CD4-positive, alpha-beta T cell treated with Interleukin-4 for 4 hours (primary cell): ENCODE results near the gene PTPRN2.

ENCODE experiments used
- DNase-seq: peaks from one replicate; pipeline ENCODE4 v3.0.0-alpha.2; 2020

The PTPRN2 gene

DNA sequence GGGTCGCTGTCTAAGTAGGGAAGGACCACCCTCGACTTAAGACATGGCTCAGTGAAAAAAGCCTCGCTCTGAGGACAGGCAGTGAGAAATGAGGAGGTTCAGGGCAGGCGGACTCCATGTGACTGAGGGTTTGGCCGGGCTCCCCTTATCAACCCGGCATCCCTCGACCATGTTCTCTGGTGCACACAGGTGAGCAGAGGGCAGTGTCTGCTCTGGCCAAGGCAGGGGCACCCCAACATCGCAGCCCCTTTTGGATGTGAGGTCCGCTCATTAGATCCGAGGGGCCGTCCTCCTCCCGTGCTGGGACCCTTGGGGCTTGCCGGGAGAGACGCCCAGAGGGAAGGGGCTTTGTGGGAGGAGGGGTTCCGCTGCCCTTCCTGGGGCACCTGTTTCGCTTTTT, 775.7 kb downstream of the PTPRN2 start:
- DNase-seq: no peak

DNA sequence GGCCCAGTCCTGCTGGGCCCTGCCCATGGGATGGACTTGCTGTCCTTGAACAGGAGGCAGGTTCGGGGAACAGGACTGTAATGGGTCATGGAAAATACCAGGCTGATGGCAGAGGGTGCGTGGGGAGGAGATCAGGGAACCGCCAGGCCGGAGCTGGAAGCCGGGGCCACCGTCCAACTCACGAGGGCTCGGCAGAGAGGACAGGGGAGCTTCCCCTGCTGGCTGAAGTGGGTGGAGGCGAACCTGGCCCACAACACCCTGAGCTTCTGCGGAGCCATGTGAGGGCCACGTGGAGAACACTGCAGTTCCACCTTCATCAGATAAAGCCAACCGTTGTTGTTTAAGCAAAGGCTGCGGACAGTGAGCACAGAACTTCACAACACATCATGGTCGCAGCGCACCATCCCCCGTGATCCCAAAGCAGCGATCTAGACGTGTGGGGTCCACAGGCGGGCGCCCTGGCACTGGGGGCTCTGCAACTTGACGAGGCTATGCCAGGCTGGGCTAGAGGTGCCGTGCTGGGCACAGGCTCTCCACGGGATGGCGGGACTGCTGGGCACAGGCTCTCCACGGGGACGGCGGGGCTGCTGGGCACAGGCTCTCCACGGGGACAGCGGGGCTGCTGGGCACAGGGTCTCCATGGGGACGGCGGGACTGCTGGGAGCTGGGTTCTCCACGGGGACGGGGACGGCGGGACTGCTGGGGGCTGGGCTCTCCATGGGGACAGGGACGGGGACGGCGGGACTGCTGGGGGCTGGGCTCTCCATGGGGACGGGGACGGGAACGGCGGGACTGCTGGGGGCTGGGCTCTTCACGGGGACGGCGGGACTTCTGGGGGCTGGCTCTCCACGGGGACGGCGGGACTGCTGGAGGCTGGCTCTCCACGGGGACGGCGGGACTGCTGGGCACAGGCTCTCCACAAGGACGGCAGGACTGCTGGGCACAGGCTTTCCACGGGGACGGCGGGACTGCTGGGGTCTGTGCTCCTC, 777.5 kb downstream of the PTPRN2 start:
- no peak for DNase-seq

DNA sequence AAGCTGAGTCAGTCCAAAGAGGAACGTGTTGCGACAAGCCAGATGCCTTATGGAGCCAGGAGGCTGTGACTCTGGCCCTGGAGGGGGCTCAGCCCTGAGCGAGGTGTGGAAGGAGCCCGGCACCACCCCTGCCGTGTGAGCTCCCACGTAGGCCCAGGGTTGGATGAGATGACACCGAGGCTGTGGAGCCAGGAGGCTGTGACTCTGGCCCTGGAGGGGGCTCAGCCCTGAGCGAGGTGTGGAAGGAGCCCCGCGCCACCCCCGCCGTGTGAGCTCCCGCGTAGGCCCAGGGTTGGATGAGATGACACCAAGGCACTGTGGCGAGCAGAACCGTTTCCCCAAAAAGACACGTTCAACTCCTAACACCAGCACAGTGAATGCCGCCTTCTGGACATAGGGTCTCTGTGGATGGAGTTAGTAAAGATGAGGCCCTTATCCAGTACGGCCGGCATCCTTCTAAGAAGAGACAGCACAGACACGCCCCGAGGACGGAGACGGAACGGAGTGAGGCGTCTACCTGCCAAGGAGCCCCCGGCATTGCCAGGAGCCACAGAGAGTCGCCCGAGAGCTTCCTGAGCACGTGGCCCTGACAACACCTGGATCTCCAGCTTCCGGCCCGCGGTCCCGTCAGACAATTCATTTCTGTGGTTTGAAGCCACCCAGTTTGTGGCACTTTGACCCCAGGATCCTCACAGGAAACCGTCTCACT, 778.3 kb downstream of the PTPRN2 start:
- no peak for DNase-seq

DNA sequence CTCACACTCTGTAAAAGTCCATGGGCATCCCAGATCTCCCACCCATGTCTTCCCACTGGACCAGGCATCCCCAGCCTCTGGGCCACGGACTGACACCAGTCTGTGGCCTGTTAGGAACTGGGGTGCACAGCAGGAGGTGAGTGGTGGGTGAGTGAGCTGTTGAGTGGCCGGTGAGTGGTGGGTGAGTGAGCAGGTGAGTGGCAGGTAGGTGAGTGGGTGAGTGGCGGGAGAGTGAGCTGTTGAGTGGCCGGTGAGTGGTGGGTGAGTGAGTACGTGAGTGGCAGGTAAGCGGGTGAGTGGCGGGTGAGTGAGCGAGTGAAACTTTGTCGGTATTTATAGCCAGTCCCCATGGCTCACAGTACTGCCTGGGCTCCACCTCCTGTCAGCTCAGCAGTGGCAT, 779.6 kb downstream of the PTPRN2 start:
- no peak for DNase-seq

DNA sequence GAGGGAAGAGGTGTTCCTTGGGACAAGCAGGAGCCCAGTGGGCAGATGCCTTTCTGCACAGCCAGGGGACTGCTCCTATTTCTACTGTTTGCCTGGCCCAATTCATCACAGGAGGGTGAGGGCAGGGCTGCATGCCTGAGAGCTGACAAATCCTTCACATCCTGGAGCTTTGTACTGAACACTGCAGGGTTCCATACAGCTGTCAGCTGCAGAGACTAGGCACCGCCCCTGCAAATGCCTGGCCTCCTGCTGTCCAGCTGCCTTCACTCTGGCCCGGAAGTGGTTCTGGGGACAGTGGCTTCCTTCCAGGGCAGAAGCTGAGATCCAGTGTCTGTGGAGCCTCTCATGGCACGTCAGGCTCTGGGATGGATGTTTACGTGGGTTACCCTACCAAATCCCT, 780.1 kb downstream of the PTPRN2 start:
- no peak for DNase-seq

DNA sequence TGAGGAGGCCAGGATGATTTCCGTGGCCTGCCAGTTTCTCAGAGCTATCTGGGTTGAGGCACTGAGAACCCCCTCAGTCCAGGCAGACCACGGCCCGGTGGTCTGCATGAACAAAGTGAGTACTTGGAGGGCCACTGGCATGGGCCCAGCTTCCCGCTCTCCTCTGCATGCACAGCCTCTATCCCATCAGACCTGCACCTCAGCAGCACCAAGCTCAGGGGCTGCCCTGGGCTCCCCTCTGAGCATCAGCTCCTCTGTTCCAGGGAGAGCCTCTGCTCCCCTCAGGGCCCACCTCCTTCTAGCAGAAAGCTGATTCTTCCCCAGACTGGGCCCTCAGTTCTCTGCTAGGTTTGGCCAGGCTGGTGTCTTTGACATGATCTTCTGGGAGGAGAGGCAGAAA, 780.9 kb downstream of the PTPRN2 start:
- no peak for DNase-seq

DNA sequence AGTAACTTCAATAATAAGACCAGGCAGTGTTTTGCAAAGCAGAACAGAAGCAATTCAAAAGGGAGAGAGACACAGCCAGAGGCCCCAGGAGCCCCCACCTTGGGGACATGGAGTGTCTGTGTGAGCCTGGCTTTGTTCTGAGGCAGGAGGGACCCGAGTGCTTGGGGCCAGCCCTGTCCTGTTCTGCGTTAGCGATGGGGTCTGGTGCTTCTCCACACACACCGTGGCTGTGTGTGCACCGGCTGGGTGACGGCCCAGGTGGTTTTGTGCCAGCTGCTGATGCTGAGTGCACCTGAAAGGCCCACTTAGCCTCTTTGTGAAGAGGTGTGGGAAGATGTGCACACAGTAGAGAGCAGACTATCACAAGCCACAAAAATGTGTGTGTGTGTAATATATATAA, 781.9 kb downstream of the PTPRN2 start:
- DNase-seq: no peak

DNA sequence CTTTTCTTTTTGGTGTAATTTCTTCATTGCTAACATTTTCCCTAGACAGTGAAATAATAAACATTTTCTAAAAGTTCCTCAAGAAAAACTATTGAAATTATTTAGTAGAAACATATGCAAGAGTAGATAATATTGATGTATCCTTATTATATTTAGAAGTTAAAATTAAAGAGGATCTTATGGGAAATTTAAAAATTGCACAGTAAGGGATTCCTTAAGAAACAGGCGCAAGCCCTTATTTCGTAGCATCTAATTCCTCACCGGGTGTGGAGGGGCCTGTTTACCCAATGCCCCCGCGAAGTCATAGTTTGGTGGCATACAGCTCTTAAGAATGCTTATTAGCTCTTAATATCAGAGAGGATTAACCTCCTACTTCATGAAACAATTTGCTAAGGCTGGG, 783.7 kb downstream of the PTPRN2 start:
- no peak for DNase-seq

DNA sequence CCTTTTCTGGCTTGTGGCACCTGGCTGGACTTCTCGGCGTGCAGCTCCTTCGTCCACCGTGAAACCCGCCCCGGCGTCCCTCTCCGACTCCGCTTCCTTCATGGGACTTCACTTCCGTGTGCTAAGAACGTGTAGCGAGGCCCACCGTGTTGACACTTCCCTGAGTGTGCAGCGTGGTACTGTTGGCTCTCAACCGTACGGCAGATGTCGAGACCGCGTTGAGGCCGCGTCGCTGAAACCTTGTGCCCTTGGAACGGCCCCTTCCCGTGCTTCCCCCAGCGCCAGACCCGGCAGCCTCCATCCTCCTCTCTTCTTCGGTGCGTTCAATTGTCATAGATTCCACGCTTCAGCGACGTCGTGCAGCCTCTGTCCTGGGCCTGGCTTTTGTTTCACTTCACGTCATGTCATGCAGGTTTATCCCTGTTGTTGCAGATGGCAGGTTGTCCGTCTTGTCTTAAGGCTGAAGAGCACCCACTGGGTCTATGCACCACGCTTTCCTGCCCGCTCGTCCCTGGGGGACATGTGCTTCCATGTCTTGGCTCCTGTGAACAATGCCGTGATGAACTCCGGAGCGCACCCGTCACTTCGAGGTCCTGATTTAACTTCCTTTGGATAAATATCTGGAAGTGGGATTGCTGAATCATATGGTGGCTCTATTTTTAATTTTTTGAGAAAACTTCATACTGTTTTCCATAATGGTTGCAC, 785.5 kb downstream of the PTPRN2 start:
- DNase-seq: no peak

DNA sequence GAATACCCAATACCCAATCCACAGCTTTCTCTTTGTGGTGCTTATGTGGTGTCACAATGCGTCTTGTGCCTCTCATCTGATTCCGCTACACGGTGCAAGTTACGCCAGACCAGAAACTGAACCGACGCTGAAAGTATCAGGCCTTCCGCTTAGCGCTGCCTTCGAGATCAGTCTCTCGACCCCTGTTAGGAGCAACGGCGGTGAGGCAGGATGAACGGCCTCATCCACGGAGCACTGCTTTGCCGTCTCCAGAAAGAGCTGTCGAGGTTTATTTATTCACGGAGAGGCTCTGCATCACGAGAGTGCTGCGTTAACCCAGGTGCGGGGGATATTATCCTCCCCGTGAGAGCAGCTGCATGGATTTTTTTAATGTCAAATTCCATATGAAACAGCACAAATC, 786.5 kb downstream of the PTPRN2 start:
- no peak for DNase-seq

DNA sequence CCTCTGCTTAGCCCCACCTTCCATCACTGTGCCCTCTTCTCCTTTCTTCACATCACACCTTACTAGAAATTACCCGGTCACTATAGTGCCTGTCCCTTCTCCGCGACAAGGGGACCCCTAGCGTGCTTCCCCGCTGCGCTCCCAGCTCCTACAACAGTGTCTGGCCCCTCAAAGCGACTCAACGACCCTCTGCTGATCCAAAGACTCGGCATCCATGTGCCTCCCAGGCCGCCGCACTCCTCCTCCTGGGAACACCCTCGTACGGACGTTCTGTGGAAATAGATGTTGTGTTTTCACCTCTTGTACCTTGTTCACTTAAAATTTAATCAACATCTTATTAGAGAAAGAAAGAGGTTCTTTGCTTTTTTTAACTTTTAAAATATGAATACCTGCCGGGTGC, 787.3 kb downstream of the PTPRN2 start:
- no peak for DNase-seq

DNA sequence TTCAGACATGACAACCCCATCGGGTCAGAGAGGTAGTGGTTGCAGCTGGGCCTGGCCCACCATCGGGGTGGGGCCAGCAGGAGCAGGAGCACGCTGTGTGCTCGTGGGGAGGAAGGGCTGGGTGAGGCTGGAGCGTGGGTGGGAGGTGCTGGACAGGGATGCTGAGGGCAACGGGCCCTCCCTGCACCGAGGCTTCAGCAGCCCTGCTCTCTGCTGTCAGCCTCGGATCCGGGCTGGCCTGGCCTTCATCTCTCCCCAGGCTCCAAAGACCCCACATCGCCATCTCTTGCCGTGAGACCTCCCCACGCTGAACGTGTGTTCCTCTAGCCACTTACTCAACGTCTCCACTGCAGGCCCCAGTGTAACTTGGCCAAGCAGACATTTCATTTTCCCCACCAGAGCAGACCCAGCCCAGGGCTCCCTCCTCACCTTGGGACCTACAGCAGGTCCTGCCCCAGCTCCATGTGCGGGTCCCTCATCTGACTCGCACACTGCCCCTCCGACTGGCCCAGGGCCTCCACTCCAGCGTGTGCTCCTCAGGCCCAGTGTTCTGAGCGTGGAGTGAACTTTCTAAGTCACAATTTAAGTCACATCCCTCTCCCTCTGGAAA, 788.4 kb downstream of the PTPRN2 start:
- no peak for DNase-seq

DNA sequence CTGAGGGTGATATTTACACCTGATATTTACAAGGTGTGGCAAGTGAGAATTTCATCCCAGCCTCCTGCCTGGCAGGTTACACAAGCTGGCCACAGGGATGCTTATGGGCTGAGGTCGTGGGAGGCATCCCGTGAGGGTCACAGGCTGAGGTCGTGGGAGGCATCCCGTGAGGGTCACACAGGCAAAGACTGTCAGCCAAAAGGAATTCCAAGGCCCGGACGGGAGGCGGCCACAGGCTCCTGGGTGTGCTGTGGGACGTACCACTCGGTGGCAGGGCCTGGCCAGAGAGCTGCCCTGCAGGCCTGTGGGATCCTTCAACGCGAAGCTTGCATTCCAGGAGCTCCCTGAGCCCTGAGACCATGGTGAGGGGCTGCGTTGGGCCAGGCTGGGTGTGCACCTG, 790.3 kb downstream of the PTPRN2 start:
- DNase-seq: no peak

DNA sequence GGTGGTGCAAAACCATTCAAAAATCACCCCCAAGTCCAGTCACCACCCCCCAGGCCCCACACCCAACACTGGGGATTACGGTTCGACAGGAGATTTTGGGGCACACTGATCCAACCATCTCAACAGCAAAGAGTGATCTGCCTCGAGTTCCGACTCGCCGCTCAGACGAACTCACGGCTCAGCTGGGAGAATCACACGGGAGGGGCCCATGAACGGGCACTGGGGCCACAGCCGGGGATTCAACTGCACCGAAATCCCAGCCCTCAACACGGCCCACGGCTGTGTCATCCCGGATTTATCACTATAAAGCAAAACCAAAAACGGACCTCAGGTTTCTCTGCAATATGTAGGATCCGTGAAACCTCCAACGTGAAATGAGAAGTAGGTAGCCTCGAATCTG, 790.8 kb downstream of the PTPRN2 start:
- no peak for DNase-seq

DNA sequence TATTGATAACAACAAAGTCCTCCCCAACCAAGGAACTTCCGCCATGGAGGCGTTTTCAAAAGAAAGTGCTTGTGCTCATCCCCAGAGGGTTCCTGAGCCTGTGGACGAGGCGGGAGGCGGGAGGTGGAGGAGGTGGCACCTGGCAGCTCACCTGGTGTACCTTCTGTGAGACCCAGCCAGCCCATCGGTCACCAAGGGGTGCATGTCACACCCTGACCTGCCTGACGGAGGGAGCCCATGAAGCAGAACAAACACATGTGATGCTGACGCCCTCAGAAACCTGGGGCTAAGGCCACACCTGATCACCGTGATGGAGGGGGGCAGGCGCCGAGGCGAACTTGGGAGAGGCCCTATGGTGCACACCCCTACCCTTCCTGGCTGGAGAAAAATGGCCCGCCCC, 792.0 kb downstream of the PTPRN2 start:
- no peak for DNase-seq

DNA sequence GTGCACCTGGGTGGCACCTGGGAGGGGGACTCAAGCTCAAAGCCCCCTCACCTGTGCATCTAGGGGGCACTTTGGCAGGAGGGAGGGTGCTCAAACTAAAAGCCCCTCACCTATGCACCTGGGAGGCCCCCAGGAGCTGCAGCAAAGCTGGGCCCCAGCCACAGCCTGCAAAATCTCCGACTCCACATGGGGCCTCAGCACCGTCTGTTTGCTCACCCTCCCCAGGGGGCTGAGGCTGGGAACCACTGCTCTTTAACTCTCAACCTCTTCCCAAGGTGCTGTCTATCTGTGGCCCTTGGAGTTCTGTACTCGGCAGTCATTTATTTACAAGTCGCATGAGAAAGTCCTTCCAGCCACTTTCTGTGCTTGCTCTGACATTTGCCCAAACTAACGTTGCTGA, 792.4 kb downstream of the PTPRN2 start:
- no peak for DNase-seq

DNA sequence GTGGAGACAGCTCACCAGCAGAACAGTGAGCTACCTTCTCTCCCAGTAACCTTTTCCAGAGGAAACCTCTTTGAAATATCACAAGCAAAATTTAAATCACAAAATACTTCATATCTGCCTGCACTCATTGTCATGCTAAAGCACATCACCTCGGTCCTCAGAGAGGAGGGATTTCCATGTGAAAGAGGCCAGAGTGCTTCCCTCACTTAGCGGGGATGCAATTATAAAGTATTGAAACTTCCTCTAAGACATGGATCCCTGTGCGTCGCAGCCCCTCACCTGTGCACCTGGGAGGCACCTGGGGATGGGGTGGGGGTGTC, 792.9 kb downstream of the PTPRN2 start:
- no peak for DNase-seq

DNA sequence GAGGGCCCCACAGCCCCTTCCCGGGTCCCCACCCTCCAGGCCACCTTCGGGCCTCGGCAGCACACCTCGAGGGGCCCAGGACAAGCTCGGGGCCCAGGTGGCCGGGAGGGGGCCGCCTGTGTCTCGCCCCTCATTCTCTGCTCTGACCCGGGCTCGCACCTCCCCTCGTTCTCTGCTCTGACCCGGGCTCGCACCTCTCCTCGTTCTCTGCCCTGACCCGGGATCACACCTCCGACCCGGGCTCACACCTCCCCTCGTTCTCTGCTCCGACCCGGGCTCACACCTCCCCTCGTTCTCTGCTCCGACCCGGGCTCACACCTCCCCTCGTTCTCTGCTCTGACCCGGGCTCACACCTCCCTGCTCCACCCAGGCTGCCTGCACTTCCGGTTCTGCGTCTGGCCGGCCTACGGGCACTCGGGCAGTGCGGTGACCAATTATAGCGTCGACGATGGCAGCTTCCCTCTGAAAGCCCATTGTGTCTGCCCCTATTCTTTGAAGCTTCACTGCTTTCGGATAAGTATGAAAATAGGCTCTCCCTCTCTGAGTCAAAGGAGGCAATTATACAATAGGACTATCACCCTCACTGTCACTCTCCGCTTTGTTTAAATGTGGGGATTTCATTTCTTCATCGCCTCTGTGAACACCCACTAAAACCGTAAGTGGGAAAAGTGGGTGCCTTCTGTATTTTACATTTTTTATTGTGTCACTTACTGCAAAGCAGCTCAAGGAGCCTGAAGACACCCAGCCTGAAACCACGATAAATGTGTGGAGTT, 793.5 kb downstream of the PTPRN2 start:
- DNase-seq: no peak

DNA sequence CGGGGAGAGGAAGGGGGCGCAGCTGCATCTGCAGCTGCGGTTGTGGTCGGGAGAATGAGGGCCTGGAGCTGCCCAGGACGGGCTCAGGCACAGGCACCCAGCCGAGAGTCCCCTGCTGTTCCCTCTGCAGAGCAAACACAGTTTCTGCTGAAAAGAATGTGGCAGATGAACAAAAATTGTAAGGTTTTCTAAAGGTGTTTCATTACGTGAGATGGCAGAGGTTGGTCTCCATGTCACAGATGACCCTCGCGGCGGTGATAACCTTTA, 794.6 kb downstream of the PTPRN2 start:
- DNase-seq: no peak

DNA sequence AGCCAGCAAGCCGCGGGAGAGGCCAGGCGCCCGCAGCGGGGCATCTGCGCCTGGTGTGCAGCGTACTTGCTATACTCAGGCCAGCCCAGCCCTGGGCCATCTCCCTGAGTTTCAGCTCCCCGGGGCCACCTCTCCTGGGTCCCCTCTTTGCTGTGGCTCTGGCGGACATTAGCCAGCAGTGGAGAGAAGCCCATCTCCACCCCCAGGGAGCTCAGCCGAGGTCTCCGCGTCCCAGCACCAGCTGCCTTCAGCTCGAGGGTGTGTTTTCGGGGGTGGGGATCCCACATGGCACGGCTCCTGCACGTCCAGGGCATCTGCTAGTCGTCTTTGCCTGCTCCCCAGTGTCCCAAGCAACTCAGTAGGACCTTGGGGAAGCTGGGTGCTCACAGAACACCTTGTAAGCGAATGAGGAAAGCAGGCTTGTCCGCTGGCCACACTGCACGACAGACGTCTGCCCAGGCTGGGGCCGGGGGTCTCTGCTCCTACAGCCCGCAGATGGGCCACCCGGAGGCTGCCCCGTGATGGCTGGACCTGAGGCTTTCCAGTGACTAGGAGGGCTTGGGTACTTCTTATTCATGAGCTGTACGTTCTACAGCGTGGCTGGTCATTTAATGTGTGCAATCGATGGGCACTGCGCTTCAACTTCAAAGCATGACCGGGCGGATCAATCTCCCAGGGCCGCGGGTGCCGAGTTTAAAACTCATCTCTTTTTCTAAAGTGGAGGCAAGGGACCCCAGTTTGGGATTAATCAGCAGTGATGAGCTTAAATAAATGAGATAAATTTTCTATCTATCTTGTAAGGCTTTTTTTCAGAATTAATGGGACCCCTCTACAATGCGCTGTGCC, 795.2 kb downstream of the PTPRN2 start:
- no peak for DNase-seq

DNA sequence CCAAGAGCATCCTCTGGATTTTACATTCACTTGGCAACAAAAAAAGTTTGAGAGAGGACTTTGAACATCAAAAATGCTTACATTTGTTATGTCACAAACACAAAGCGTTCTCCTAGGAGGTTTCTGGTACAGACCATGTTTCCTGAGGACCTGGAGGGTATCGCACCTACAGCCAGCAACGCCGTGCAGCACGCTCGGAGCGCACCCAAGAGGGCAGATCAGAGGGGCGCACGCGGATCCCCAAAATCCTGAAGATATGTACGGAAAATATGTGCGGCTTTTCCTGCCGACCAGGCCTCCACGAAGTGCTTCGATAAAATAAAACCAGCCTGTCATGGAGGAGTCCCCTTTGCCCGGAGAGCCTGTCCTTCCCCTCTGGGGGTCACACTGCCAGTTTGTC, 796.0 kb downstream of the PTPRN2 start:
- no peak for DNase-seq

DNA sequence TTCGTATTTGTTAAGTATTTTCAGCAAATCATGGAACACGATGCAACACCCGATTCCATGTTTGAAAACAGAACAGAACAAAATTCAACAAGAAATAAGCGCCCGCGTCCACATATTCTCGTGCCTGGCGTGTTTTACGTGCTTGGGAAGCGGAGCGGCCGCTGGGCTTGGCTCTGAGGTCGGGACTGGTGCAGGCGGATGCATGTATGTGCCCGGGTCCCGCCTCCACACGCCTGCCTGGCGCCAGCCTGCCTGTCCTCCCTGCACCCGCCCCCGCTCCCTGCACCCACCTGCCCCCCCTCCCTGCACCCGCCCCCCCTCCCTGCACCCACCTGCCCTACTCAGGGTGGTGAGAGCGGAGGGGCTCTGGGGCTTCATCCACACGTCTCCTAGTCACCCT, 796.4 kb downstream of the PTPRN2 start:
- DNase-seq: no peak
